GM10248 (cell line): ENCODE measurements around the gene ACLY.

Experiments
- CTCF ChIA-PET: fragments of 300-600 bp; sonication (Branson Sonifier 250); formaldehyde crosslinking; extraction: SDS; loops from one replicate; lab custom pipeline; 2021; ENCODE audit warnings: antibody characterized with exemption; lab: Yijun Ruan, JAX
- POLR2A ChIA-PET: fragments of 350-650 bp; sonication (Branson Sonifier 250); formaldehyde crosslinking; extraction: SDS; loops from one replicate; lab custom pipeline; 2020; ENCODE audit warnings: antibody characterized with exemption; lab: Yijun Ruan, JAX
- DNase-seq: peaks from one replicate; pipeline ENCODE4 v3.0.0; 2012; ENCODE audit errors: extremely low spot score
- TF ChIP-seq, protein P1 (sequence below): IDR thresholded peaks from 2 replicates; pipeline ENCODE4 v1.5.1; 2012; ENCODE audit warnings: mild to moderate bottlenecking, low read depth; ENCODE audit errors: extremely low read depth, missing control alignments, control extremely low read depth

The ACLY gene

DNA sequence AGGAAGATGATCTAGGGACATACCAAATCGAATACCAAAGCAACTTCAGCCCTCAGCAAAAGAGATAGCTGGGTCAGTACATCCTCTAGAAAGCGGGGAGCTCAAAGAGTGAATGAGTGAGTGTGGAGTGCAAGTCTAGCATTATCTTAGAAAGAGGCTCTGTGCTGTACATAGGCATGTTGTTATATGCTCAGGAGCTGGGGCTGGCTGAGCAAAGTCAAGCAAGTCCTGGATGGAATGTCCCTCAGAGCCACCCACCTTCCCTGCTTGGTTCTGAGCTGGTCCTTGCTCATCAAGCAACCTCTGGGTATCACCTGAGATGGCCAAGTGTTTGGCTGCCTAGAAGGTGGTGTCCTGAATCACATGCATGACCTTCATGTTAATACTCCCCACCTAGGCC is 48.7 kb downstream of the ACLY start:
- ChIA-PET POLR2A (no interaction called here), CTCF (interaction anchor here (1.2 to 1.5 kb wide), 2 partner anchors 9 to 15 kb away, joined by 4 read pairs; no protein-coding TSS in a partner anchor)
- DNase-seq, result no peak
- TF ChIP-seq, protein P1, sequence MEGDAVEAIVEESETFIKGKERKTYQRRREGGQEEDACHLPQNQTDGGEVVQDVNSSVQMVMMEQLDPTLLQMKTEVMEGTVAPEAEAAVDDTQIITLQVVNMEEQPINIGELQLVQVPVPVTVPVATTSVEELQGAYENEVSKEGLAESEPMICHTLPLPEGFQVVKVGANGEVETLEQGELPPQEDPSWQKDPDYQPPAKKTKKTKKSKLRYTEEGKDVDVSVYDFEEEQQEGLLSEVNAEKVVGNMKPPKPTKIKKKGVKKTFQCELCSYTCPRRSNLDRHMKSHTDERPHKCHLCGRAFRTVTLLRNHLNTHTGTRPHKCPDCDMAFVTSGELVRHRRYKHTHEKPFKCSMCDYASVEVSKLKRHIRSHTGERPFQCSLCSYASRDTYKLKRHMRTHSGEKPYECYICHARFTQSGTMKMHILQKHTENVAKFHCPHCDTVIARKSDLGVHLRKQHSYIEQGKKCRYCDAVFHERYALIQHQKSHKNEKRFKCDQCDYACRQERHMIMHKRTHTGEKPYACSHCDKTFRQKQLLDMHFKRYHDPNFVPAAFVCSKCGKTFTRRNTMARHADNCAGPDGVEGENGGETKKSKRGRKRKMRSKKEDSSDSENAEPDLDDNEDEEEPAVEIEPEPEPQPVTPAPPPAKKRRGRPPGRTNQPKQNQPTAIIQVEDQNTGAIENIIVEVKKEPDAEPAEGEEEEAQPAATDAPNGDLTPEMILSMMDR, result no peak

GRCh38 chr17:41869426-41869825 is 49.3 kb downstream of the ACLY start:
- ChIA-PET CTCF (interaction anchor here (1.2 to 1.5 kb wide), 2 partner anchors 9 to 15 kb away, joined by 4 read pairs; no protein-coding TSS in a partner anchor), POLR2A (no interaction called here)
- TF ChIP-seq, protein P1, result no peak
- DNase-seq, result no peak

DNA sequence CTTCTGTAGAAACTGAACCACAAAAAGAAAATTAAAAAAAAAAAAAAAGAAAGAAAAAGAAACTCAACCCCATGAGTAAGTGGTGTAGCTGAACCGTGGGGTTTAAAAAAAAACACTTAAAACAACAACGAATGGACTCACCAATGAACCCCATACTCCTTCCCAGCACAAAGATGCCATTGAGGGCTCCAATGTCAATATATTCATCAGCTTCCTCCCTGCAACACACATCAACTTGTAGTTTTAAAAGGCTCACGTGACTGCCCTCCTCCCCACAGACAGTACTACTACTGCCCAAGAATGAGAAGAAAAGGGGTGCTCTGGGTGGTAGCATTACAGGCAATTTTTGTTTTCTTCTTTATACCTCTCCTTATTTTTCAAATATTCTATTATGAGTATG is 50.2 kb downstream of the ACLY start:
- no peak for DNase-seq
- POLR2A ChIA-PET, result no interaction called here
- TF ChIP-seq, protein P1, result no peak
- CTCF ChIA-PET, result no interaction called here

DNA sequence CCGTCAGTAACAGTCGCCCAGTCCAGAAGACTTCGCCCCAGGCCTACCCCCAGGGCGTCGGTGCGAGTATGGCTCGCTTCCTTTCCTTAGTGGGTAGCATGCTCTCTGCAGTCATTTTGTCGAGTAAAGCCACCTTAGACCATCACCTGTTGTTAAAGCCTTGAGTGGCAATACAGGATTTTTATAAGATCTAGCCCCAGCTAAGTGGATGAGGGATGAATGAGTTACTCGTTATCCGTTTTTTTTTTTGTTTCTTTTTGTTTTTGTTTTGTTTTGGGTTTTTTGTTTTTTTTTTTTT is 53.2 kb downstream of the ACLY start:
- TF ChIP-seq, protein P1, result no peak
- POLR2A ChIA-PET, result interaction anchor here (0.6 to 1.2 kb wide), 4 partner anchors 13 to 574 kb away, joined by 3 to 7 read pairs (median 4); partner anchors contain the start of gene ODAD4
- no peak for DNase-seq
- CTCF ChIA-PET, result interaction anchor here (0.6 to 2.5 kb wide), 6 partner anchors 8 to 170 kb away, joined by 3 to 7 read pairs (median 4); partner anchors contain the start of gene P3H4

- TF ChIP-seq, protein P1, result no peak
- ChIA-PET POLR2A (interaction anchor here (0.6 to 1.2 kb wide), 6 partner anchors 13 to 671 kb away, joined by 3 to 7 read pairs (median 3); partner anchors contain the start of genes NAGLU and ODAD4), CTCF (interaction anchor here (0.6 to 2.5 kb wide), 7 partner anchors 9 to 169 kb away, joined by 3 to 7 read pairs (median 3); partner anchors contain the start of gene P3H4)
- DNase-seq, result peak; percentile 94
Measured at GRCh38 chr17:41864836-41865595, 53.7 kb downstream of the ACLY start, which contains the start of gene KLHL11. Gene KLHL11, minus strand, starts transcription at chr17:41865423. Its CDS starts 53 bp downstream, at chr17:41865370.

DNA sequence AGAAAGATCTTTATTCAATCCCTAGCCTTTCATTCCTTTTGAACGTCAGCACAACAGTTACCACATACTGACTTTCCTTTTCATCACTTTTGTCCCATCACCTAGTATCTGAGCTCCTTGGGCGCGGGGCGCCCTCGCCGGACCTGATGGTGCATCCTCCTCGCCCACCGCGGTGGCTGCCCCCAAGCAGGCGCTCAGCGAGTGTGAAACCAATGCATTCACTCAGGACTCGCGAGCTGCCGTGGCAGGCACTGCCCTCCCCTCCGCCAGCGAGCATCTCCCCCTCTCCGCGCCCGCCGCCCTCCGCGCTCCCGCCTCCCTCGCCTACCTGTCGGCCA is 54.3 kb downstream of the ACLY start:
- CTCF ChIA-PET, result interaction anchor here (0.6 to 2.5 kb wide), 5 partner anchors 11 to 127 kb away, joined by 3 to 7 read pairs (median 4); partner anchors contain the start of gene P3H4
- POLR2A ChIA-PET, result interaction anchor here (0.7 to 1.2 kb wide), 3 partner anchors 66 to 671 kb away, joined by 3 to 7 read pairs (median 3); partner anchors contain the start of genes NAGLU and ODAD4
- TF ChIP-seq, protein P1, result no peak
- no peak for DNase-seq
